ENCODE data around the gene GH2.
"Not testable (repeated sequence)": the region's sequence is repeated elsewhere in the genome, so short reads cannot be mapped to it uniquely, and the experiment has no call there.

The GH2 gene

GRCh38 chr17:63881935-63882601, at the start of gene GH2:
GH2 (minus strand) TSS chr17:63881944; CDS start chr17:63881801, 143 bp downstream.
- peak; percentile 3 for DNase-seq

GRCh38 chr17:63930951-63931575, 49.3 kb upstream of the GH2 start:
- DNase-seq = no peak

- DNase-seq = no peak
These were observed 48.4 kb upstream of the GH2 start for GRCh38 chr17:63929860-63930766.

- no peak for DNase-seq
These were observed 47.4 kb upstream of the GH2 start for GRCh38 chr17:63928966-63929695.

GRCh38 chr17:63928172-63928666, 46.5 kb upstream of the GH2 start:
- no peak for DNase-seq

GRCh38 chr17:63927464-63928171, 45.9 kb upstream of the GH2 start:
- DNase-seq = no peak

GRCh38 chr17:63926164-63926563, 44.4 kb upstream of the GH2 start:
- DNase-seq = no peak

GRCh38 chr17:63925615-63926014, 43.9 kb upstream of the GH2 start:
- no peak for DNase-seq

- not testable (repeated sequence) for DNase-seq
These were observed 40.7 kb upstream of the GH2 start for GRCh38 chr17:63922402-63922801.

- not testable (repeated sequence) for DNase-seq
These were observed 39.0 kb upstream of the GH2 start for GRCh38 chr17:63920779-63921178.

- not testable (repeated sequence) for DNase-seq
These were observed 38.3 kb upstream of the GH2 start for GRCh38 chr17:63920050-63920449.

- no peak for DNase-seq
These were observed 37.6 kb upstream of the GH2 start for GRCh38 chr17:63919311-63919723.

- DNase-seq = not testable (repeated sequence)
These were observed 37.1 kb upstream of the GH2 start, which contains the start of gene GH1 for GRCh38 chr17:63918789-63919305. GH1 (minus strand) TSS chr17:63918839; CDS start chr17:63918776, 63 bp downstream.

GRCh38 chr17:63918305-63918704, 36.6 kb upstream of the GH2 start:
- DNase-seq = no peak

GRCh38 chr17:63917646-63918045, 35.9 kb upstream of the GH2 start:
- no peak for DNase-seq

GRCh38 chr17:63917206-63917605, 35.5 kb upstream of the GH2 start:
- DNase-seq = not testable (repeated sequence)

- no peak for DNase-seq
These were observed 34.9 kb upstream of the GH2 start for GRCh38 chr17:63916566-63917185.

- DNase-seq = not testable (repeated sequence)
These were observed 34.0 kb upstream of the GH2 start for GRCh38 chr17:63915753-63916152.

GRCh38 chr17:63914471-63914870, 32.7 kb upstream of the GH2 start:
- no peak for DNase-seq

GRCh38 chr17:63911657-63912100, 29.9 kb upstream of the GH2 start:
- DNase-seq = no peak

GRCh38 chr17:63911041-63911635, 29.4 kb upstream of the GH2 start, which contains the start of gene CSHL1:
CSHL1 (minus strand) TSS chr17:63911258; CDS start chr17:63911196, 62 bp downstream.
- no peak for DNase-seq
